Activated naive CD4-positive, alpha-beta T cell treated with anti-CD3 and anti-CD28 coated beads, Interleukin-2, amount 10 ng/mL, durations not matched to agents 7 days and 5 days (primary cell): ENCODE results near the gene CHRM4.

Experiments
- CTCF ChIA-PET: fragments of 350-600 bp; sonication (Branson Sonifier 250); formaldehyde crosslinking; loops from one replicate; lab custom pipeline; 2021; ENCODE audit warnings: antibody characterized with exemption; lab: Charles Lee
- DNase-seq: peaks from one replicate; pipeline ENCODE4 v3.0.0-alpha.2; 2020
- H3K27ac Mint-ChIP-seq: one replicate; pipeline ENCODE4 v1.8.0; 2021; ENCODE audit warnings: mild to moderate bottlenecking, moderate library complexity, mixed read lengths
- H3K27me3 Mint-ChIP-seq: one replicate; pipeline ENCODE4 v1.8.0; 2021; ENCODE audit warnings: mild to moderate bottlenecking, mixed read lengths
- H3K36me3 Mint-ChIP-seq: one replicate; pipeline ENCODE4 v1.8.0; 2021; ENCODE audit warnings: mixed read lengths
- H3K4me1 Mint-ChIP-seq: one replicate; pipeline ENCODE4 v1.8.0; 2021; ENCODE audit warnings: mixed read lengths
- H3K4me3 Mint-ChIP-seq: one replicate; pipeline ENCODE4 v1.8.0; 2021; ENCODE audit warnings: mild to moderate bottlenecking, moderate library complexity, mixed read lengths
- H3K9me3 Mint-ChIP-seq: one replicate; pipeline ENCODE4 v1.8.0; 2021; ENCODE audit warnings: mixed read lengths

Gene CHRM4

DNA sequence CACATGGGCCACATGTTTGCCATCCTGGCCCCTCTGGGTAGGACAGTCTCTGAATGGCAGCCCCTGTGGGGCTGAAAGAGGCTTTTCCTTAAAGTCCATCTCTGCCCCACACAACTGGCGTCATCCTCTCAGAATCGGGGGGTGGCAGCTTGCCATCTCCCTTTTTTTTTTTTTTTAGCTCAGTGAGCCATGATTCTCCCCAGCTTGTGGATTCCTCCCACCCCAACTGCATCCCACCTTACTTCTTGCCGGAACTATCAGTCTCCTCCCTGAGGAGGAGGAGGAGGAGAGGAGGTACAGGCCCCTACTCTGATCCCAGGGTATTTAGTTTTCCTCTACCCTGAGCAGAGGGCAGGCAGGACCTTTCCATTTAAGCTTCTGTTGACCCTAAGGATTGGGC, 40.9 kb downstream of the CHRM4 start:
- Mint-ChIP-seq H3K4me3 (peak overlapping the region; percentile 19), H3K36me3 (peaks cover 36% of the 10 kb centered on the region), H3K4me1 (peaks cover 78% of the 10 kb centered on the region), H3K27me3 (no peaks in the 10 kb centered on the region), H3K27ac (peak overlapping the region; percentile 62), H3K9me3 (no peaks in the 10 kb centered on the region)
- DNase-seq, result no peak
- CTCF ChIA-PET, result interaction anchor here (0.6 to 7.0 kb wide), 4 partner anchors 14 to 225 kb away, joined by 3 to 255 read pairs (median 13); no protein-coding TSS in a partner anchor

DNA sequence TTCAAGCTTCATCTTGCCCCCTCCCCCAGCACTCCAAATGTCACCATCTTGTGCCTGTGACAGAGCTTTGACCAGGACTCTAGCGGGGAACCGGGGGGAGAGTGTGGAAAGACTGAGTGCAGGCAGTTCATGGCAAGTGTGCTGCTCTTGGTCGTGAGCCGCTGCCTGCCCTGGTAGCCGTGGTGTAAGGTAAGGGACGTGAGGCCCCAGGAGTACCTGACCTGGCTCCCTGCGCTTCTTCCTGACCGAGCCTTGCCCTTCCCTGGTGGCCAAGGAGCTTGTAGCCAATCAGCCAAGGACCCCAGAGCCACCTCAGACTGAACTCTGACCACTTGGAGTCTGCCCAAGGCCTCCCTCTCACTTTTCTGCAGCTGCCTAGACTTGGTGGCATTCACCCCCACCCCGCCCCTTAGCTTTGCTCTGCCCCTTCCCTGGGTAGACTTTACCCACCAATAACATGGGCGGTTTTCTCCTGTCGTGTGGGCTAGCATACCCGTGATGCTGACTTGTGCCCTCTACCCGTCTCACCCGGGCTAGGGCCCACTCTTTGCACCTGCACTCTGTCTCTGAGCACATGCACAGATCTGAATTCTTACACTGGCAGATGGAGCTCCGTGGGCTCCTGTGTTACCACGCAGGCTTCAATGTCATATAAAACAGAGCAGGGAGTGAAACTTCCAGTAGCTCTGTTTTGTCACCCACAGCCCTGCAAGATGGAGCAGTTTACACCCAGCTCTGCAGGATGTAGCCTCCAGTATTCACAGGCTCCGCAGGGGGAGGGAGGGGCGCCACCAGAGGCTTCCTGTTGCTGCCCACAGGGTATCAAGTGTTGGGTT, 42.8 kb downstream of the CHRM4 start:
- Mint-ChIP-seq H3K4me1 (peaks cover 83% of the 10 kb centered on the region), H3K27ac (peak overlapping the region; percentile 98), H3K36me3 (peaks cover 40% of the 10 kb centered on the region), H3K27me3 (no peaks in the 10 kb centered on the region), H3K9me3 (no peaks in the 10 kb centered on the region), H3K4me3 (peak overlapping the region; percentile 92)
- DNase-seq, result peak; percentile 82
- CTCF ChIA-PET, result interaction anchor here (0.6 to 7.0 kb wide), 13 partner anchors 8 to 508 kb away, joined by 3 to 255 read pairs (median 4); no protein-coding TSS in a partner anchor

DNA sequence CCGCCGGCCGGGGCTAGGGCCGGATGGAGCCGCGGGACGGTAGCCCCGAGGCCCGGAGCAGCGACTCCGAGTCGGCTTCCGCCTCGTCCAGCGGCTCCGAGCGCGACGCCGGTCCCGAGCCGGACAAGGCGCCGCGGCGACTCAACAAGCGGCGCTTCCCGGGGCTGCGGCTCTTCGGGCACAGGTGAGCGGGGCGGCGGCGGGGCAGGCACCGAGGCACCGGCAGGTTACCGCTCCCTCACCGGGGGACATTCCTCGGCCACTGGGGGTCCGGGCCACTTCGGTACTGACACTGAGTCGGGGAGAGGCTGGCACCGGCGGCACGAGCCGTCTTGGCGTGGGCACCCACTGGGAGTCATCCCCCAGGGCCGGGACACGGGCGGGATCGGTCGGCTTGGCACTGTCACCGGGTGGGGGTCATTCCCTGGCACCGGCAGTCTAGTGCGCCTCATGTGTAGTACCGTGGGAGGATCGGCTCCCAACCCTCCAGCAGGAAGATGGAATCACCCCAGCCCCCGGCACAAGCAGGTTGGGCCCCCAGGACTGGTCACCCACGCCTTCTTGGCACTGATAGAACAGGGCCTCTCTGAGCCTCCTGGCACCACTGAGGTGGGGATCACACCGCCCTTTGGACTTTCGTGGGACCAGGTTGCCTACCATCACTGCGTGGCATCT, 43.8 kb downstream of the CHRM4 start:
- H3K36me3 Mint-ChIP-seq, result peaks cover 37% of the 10 kb centered on the region
- CTCF ChIA-PET, result interaction anchor here (1.1 to 7.0 kb wide), 8 partner anchors 10 to 109 kb away, joined by 3 to 255 read pairs (median 6); no protein-coding TSS in a partner anchor
- no peaks in the 10 kb centered on the region for H3K9me3 Mint-ChIP-seq
- no peak for DNase-seq
- H3K4me3 Mint-ChIP-seq, result peak overlapping the region; percentile 92
- H3K27me3 Mint-ChIP-seq, result no peaks in the 10 kb centered on the region
- H3K27ac Mint-ChIP-seq, result peak overlapping the region; percentile 98
- H3K4me1 Mint-ChIP-seq, result peaks cover 81% of the 10 kb centered on the region

DNA sequence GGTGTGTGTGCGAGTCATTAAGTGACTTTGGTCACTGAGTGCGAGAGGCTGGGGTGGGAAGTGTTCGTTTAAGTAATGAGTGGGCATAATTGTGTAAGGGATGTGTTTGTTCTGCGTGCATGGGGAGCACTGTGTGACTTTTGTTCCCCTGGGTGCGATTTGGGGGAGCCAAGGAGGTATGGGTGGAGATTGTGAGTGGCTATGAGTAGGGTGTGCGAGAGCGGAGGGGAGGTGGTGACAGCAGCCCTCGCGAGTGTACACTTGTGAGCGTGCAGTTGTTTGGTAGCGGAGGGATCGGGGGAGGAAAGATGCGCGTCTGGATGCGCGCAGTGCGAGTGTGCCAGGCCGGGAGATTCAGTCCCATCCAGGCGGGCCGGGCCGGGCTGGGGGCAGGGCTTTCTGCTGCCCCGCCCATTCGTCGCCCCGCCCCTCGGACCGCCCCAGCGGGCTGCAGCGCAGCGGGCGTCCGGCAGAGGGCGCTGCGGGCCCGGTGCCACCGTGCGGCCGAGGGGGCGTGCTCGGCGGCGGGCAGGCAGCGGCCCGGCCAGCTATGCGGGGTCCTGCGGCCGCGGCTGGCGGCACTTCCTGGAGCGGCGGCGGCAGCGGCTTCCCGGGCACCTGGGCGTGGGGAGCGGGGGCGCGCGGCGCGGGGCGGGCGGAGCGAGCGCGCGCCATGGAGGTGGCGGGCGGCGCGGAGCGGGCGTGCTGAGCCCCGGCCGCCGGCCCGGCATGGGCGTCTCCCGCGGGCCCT, 44.5 kb downstream of the CHRM4 start, which contains the start of gene DGKZ:
TSS of gene DGKZ (plus strand) at position 578 of the 751 bp plus-strand sequence. CDS start 197 bp downstream, outside the sequence.
- peak within 1 kb of the TSS; percentile 92 for H3K4me3 Mint-ChIP-seq
- DNase-seq, result peak; percentile 88
- no peaks in the 10 kb centered on the region for H3K27me3 Mint-ChIP-seq
- no peaks in the 10 kb centered on the region for H3K9me3 Mint-ChIP-seq
- H3K36me3 Mint-ChIP-seq, result peaks cover 34% of the 10 kb centered on the region
- peaks cover 81% of the 10 kb centered on the region for H3K4me1 Mint-ChIP-seq
- H3K27ac Mint-ChIP-seq, result peak within 1 kb of the TSS; percentile 98
- CTCF ChIA-PET, result interaction anchor here (1.2 to 3.5 kb wide), 6 partner anchors 11 to 108 kb away, joined by 3 to 17 read pairs (median 6); no protein-coding TSS in a partner anchor

DNA sequence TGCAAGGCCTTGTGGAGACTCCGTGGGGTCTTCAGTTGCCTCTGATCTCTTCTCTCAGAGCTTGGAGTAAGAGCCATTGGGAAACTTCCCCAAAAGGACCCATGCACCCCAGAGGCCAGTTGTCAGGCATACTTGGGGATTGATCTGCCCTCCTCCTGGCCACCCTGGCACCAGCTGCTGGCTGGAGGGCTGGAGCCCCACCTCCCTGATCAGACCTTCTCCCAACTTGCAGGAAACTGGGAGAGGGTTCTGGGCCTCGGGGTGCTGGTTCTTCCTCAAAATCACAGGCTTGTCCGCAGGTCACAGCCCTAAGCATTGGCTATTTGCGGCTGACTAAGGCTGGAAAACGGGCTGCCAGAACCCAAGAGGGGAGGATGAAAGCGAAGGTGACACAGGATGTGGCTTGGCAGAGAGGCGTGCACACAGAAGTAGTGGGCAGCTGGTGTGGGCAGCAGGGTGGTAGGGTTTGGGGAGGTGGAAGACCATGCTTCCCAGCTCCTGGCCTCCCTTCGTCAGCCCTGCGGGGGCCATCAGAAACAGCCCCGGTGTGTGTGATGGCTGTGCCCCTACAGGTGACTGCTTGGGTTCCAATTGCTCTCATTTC, 45.6 kb downstream of the CHRM4 start:
- H3K27me3 Mint-ChIP-seq, result no peaks in the 10 kb centered on the region
- H3K27ac Mint-ChIP-seq, result peak overlapping the region; percentile 82
- H3K36me3 Mint-ChIP-seq, result peaks cover 29% of the 10 kb centered on the region
- H3K4me3 Mint-ChIP-seq, result peak overlapping the region; percentile 84
- peak; percentile 67 for DNase-seq
- no peaks in the 10 kb centered on the region for H3K9me3 Mint-ChIP-seq
- CTCF ChIA-PET, result interaction anchor here (0.6 to 3.5 kb wide), 10 partner anchors 12 to 106 kb away, joined by 3 to 17 read pairs (median 5); no protein-coding TSS in a partner anchor
- peaks cover 81% of the 10 kb centered on the region for H3K4me1 Mint-ChIP-seq

DNA sequence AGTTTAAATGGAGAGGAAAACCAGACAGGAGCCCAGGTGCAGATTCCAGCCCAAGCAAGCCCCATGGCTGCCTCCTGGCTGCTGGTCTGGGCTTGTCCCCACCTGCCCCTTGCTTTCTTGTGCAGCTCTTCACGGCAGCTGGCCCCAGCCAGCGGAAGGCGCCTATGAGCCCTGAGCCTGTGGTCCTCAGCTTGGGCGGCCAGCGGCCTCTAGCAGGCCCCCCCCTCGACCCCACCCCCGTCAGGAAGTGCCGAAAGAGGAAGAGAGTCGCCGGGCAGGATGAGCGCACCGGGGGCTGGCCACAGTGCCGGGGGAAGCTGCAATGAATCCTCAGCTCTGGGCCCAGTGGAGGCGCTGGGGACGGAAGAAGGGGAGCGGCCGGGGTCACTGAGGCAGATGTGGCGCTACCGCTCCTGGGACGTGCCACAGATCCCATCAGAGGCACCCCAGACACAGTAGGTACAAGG, 46.4 kb downstream of the CHRM4 start:
- H3K27me3 Mint-ChIP-seq, result no peaks in the 10 kb centered on the region
- DNase-seq, result peak; percentile 60
- peaks cover 26% of the 10 kb centered on the region for H3K36me3 Mint-ChIP-seq
- H3K4me3 Mint-ChIP-seq, result peak overlapping the region; percentile 84
- H3K9me3 Mint-ChIP-seq, result no peaks in the 10 kb centered on the region
- peak overlapping the region; percentile 82 for H3K27ac Mint-ChIP-seq
- CTCF ChIA-PET, result interaction anchor here (0.6 to 2.3 kb wide), 8 partner anchors 13 to 106 kb away, joined by 3 to 10 read pairs (median 5); no protein-coding TSS in a partner anchor
- H3K4me1 Mint-ChIP-seq, result peaks cover 75% of the 10 kb centered on the region

DNA sequence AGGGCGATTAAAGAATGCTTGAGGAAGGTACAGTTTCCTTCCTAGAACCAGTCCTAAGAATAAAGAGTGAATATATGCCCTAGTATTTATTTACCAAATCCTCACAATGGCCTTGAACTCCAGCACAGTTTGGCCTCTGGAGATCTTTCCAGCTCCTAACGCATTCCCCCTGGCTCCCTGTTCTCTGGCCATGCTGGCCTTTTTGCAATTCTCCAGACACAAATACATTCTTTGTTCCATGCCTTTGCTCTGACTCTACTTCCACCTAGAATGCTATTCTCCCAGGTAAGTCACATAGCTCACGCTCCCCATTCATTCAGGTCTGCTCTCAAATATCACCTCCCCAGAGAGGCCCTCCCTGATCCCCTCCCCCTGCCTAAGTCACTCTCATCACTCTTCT, 48.1 kb downstream of the CHRM4 start:
- peaks cover 12% of the 10 kb centered on the region for H3K36me3 Mint-ChIP-seq
- no peak overlapping the region for H3K27ac Mint-ChIP-seq
- H3K4me3 Mint-ChIP-seq, result no peak overlapping the region
- CTCF ChIA-PET, result interaction anchor here (0.8 to 1.6 kb wide), 4 partner anchors 10 to 105 kb away, joined by 3 to 5 read pairs (median 4); no protein-coding TSS in a partner anchor
- no peaks in the 10 kb centered on the region for H3K9me3 Mint-ChIP-seq
- no peak for DNase-seq
- peaks cover 8% of the 10 kb centered on the region for H3K27me3 Mint-ChIP-seq
- peaks cover 72% of the 10 kb centered on the region for H3K4me1 Mint-ChIP-seq

DNA sequence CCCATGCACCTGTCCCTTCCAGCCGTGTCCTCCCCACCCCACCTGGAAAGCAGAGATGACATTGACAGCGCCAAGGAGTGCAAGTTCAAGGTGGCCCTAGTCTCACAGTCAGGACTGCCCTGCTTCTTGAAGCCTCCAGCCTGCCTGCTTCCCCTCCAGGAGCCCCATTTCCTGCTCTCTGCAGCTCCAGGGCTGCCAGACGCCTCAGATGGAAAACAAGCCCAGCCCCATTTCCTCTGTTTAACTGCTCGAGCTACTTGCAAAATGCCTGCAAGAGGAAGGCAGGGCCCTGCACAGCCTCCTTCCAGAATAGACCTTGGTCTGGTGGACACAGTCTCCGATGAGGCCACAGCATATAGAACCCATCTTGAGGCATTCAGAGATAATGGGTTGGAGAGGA, 49.3 kb downstream of the CHRM4 start:
- H3K27me3 Mint-ChIP-seq, result peaks cover 14% of the 10 kb centered on the region
- H3K4me3 Mint-ChIP-seq, result no peak overlapping the region
- H3K27ac Mint-ChIP-seq, result peak overlapping the region; percentile 25
- peaks cover 8% of the 10 kb centered on the region for H3K36me3 Mint-ChIP-seq
- peaks cover 81% of the 10 kb centered on the region for H3K4me1 Mint-ChIP-seq
- H3K9me3 Mint-ChIP-seq, result no peaks in the 10 kb centered on the region
- peak; percentile 59 for DNase-seq
- CTCF ChIA-PET, result interaction anchor here (1.1 to 1.9 kb wide), 3 partner anchors 10 to 103 kb away, joined by 3 to 6 read pairs (median 3); no protein-coding TSS in a partner anchor

DNA sequence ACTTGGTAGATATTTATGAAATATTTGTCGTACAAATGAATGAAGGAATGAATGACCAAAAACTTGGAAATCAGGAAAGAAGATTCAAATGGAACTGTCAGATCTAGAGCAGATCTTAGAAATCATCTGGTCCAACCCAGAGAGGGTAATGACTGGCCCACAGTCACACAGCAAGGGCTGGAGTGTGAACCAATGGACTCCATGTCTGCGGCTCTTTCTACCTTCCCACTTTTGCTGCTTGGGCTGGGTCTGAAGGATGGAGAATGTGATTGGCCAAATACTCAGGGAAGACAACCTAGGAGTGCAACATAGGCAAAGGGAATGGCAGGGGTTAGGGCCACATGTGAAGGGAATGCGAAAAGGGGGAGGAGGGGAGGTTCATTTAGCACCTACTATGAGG, 50.1 kb downstream of the CHRM4 start:
- Mint-ChIP-seq H3K27me3 (peaks cover 18% of the 10 kb centered on the region), H3K4me1 (peaks cover 81% of the 10 kb centered on the region), H3K9me3 (no peaks in the 10 kb centered on the region), H3K4me3 (no peak overlapping the region), H3K36me3 (peaks cover 8% of the 10 kb centered on the region), H3K27ac (peak overlapping the region; percentile 25)
- CTCF ChIA-PET, result interaction anchor here (0.6 to 1.9 kb wide), 4 partner anchors 8 to 102 kb away, joined by 3 to 6 read pairs (median 4); no protein-coding TSS in a partner anchor
- no peak for DNase-seq

DNA sequence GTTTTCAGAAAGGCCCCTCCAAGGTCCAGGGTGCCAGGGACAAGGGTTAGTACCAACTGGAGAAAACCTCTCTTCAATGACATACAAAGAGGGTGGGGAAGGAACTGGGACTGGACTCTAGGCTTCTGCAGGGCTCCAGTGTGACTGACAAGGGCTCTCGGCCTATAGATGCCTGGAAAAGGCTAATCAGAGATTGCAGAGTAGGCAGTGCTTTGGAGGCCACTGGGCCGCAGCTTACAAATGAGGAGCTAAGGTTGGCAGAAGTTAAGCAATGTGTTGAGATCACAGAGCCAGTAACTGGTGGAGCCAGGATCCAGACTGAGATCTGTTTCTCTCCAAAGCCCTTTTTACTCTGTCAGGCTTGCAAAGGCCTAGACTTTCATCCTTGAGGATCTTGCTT, 51.8 kb downstream of the CHRM4 start:
- no peaks in the 10 kb centered on the region for H3K9me3 Mint-ChIP-seq
- peaks cover 33% of the 10 kb centered on the region for H3K27me3 Mint-ChIP-seq
- DNase-seq, result no peak
- H3K36me3 Mint-ChIP-seq, result peaks cover 3% of the 10 kb centered on the region
- H3K4me3 Mint-ChIP-seq, result no peak overlapping the region
- CTCF ChIA-PET, result interaction anchor here (1.0 to 1.8 kb wide), 4 partner anchors 9 to 32 kb away, joined by 3 to 6 read pairs (median 4); no protein-coding TSS in a partner anchor
- peaks cover 80% of the 10 kb centered on the region for H3K4me1 Mint-ChIP-seq
- no peak overlapping the region for H3K27ac Mint-ChIP-seq

DNA sequence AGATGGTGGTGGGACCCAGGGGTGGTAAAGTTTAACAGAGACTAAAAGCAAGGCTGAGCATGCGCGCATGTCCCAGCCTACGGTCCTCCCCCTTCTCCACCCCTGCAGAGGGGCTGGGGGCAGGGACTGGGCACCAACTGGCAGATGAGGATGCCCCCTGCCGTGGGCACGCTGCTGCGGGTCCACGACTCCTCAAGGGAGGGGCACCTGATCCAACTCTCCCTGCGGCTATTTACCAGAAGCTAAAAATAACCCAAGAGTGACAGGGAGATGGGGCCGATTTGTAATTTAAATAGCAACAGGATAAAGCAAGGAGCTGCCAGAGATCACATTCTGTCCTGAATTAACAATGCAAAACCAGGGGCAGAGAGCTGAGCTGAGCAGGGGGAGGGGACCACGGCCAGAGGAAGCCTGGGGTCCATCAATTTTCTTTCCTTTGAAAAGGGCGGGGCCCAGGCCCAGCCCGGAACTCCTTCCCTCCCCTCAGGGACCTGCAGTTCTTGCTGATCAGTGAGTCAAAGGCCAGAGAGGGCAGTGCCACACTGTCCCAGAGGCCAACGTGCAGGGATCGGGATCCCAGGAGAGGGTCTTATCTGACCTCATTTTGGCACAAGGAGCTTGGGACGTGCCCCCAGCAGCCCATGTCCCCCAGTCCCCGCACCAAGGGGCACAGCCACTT, 52.4 kb downstream of the CHRM4 start:
- Mint-ChIP-seq H3K27ac (no peak overlapping the region), H3K4me1 (peaks cover 80% of the 10 kb centered on the region), H3K27me3 (peaks cover 40% of the 10 kb centered on the region), H3K9me3 (no peaks in the 10 kb centered on the region), H3K36me3 (peaks cover 1% of the 10 kb centered on the region), H3K4me3 (no peak overlapping the region)
- CTCF ChIA-PET, result interaction anchor here (1.0 to 1.4 kb wide), 3 partner anchors 9 to 31 kb away, joined by 3 to 4 read pairs (median 3); no protein-coding TSS in a partner anchor
- DNase-seq, result no peak

DNA sequence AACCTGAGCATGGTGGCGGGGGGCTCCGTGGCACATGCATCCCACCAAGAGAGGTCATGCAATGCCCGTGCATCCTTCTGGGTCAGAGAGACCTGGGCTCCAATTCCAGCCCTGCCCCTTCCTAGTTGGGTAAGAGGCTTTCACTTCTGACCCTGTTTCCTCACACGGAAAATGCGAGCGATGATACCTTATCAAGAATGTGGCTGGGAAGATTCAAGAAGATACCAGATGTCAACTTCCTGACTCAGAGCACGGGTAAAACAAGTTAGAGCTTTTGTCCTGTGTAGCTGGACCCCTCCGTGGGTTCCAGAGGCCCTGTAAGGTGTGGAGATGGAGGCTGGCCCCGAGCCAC, 53.0 kb downstream of the CHRM4 start:
- Mint-ChIP-seq H3K27ac (peak overlapping the region; percentile 9), H3K36me3 (peaks cover 1% of the 10 kb centered on the region), H3K4me3 (no peak overlapping the region), H3K27me3 (peaks cover 45% of the 10 kb centered on the region), H3K4me1 (peaks cover 80% of the 10 kb centered on the region), H3K9me3 (no peaks in the 10 kb centered on the region)
- CTCF ChIA-PET, result interaction anchor here (0.7 to 1.2 kb wide), 2 partner anchors 13 to 25 kb away, joined by 3 read pairs; no protein-coding TSS in a partner anchor
- DNase-seq, result no peak
